HCT116 (cell line): ENCODE measurements around the gene PMM1. TPM values are rescaled to one million over a fixed set of nuclear protein-coding genes. Genes with fewer than 3 reads are reported as not detected.

Source experiments
- ATAC-seq: fragments of 200-7000 bp; cut with Tn5 transposase; 2 replicates; pipeline ENCODE4 v1.9.1; 2020; ENCODE audit warnings: mild to moderate bottlenecking, moderate library complexity
- BruUV-seq: library from RNA; stranded (reverse); fragments of 400-500 nt; replicated peaks from 2 replicates; lab custom pipeline; 2021; lab: Mats Ljungman, UMichigan
- CTCF ChIA-PET: fragments of 300-600 bp; sonication (Branson Sonifier 250); formaldehyde crosslinking; loops from one replicate; lab custom pipeline; 2021; ENCODE audit warnings: antibody characterized with exemption; lab: Charles Lee
- POLR2A ChIA-PET: fragments of 300-600, 350-600 bp; sonication (Branson Sonifier 250); formaldehyde crosslinking; loops from one replicate; lab custom pipeline; 2021; ENCODE audit warnings: antibody characterized with exemption; lab: Charles Lee
- RAD21 ChIA-PET, 2 experiments: fragments of 300-600 bp; sonication (Branson Sonifier 250); formaldehyde crosslinking; loops; one replicate each; lab custom pipeline; 2023; ENCODE audit warnings: low total read pairs in 2 of 2; ENCODE audit not compliant: uncharacterized antibody in 2 of 2, unreplicated experiment in 2 of 2, low non-redundant PET in 1 of 2; lab: Charles Lee
- DNase-seq: peaks from one replicate; pipeline ENCODE4 v3.0.0-alpha.2; 2010; ENCODE audit warnings: low read depth, low spot score
- H2AFZ ChIP-seq: fragments of 200-600 bp; shearing (Covaris generic), sonication (generic); 2 replicates; pipeline ENCODE4 v1.6.1; 2017; ENCODE audit warnings: low read depth, mixed run types, mixed read lengths, antibody characterized with exemption, low read length; ENCODE audit not compliant: poor library complexity, severe bottlenecking
- H3K27ac ChIP-seq: 2 replicates; pipeline ENCODE4 v1.5.1; 2012; ENCODE audit warnings: low read depth, low read length
- H3K27me3 ChIP-seq: fragments of 200-600 bp; sonication (generic); 2 replicates; pipeline ENCODE4 v1.6.1; 2016; ENCODE audit warnings: mixed run types, low read length, mixed read lengths; ENCODE audit not compliant: insufficient read depth
- H3K36me3 ChIP-seq, 2 experiments: fragments of 200-500 bp in 1 of 2; fragments of 200-600 bp in 1 of 2; sonication (Bioruptor generic) in 1 of 2; sonication (generic) in 1 of 2; 2 replicates each; pipeline versions ENCODE4 v1.5.1 to v1.6.1; 2014 to 2016; ENCODE audit warnings: low read length in 2 of 2, inconsistent platforms in 1 of 2, mixed read lengths in 1 of 2, mixed run types in 1 of 2; ENCODE audit not compliant: insufficient read depth in 2 of 2, control insufficient read depth in 1 of 2
- H3K4me1 ChIP-seq, 2 experiments: fragments of 200-600 bp in 1 of 2; sonication (generic) in 1 of 2; 2 replicates each; pipeline versions ENCODE4 v1.5.1 to v1.6.1; 2012 to 2017; ENCODE audit warnings: low read length in 2 of 2, inconsistent platforms in 1 of 2, mild to moderate bottlenecking in 1 of 2, mixed read lengths in 1 of 2, mixed run types in 1 of 2, moderate library complexity in 1 of 2; ENCODE audit not compliant: insufficient read depth in 2 of 2, control insufficient read depth in 1 of 2
- H3K4me2 ChIP-seq: fragments of 200-600 bp; sonication (generic); 2 replicates; pipeline ENCODE4 v1.6.1; 2017; ENCODE audit warnings: mixed run types, low read length, mixed read lengths
- H3K4me3 ChIP-seq, 2 experiments: fragments of 200-600 bp in 1 of 2; sonication (generic) in 1 of 2; replicated peaks in 1 of 2; 2 replicates each; pipeline ENCODE4 v1.5.1; 2011 to 2016; ENCODE audit warnings: low read length in 2 of 2, control low read depth in 1 of 2, low read depth in 1 of 2, mild to moderate bottlenecking in 1 of 2, mixed read lengths in 1 of 2, mixed run types in 1 of 2
- H3K79me2 ChIP-seq: fragments of 200-600 bp; sonication (generic); 2 replicates; pipeline ENCODE4 v1.6.1; 2017; ENCODE audit warnings: mild to moderate bottlenecking, mixed run types, low read length, moderate library complexity, mixed read lengths; ENCODE audit not compliant: insufficient read depth
- H3K9ac ChIP-seq: fragments of 200-600 bp; sonication (generic); 2 replicates; pipeline ENCODE4 v1.6.1; 2016; ENCODE audit warnings: low read length, mixed read lengths
- H3K9me2 ChIP-seq: fragments of 200-600 bp; sonication (generic), shearing (Covaris generic); 2 replicates; pipeline ENCODE4 v1.6.1; 2017; ENCODE audit warnings: mixed run types, mild to moderate bottlenecking, moderate library complexity; ENCODE audit not compliant: insufficient read depth
- H3K9me3 ChIP-seq, 2 experiments: fragments of 200-500 bp in 1 of 2; fragments of 200-600 bp in 1 of 2; sonication (Bioruptor generic) in 1 of 2; sonication (generic) in 1 of 2; 2 replicates each; pipeline ENCODE4 v1.6.1; 2014 to 2017; ENCODE audit warnings: low read length in 2 of 2, mixed read lengths in 2 of 2, inconsistent platforms in 1 of 2, low read depth in 1 of 2, mild to moderate bottlenecking in 1 of 2, mixed run types in 1 of 2, moderate library complexity in 1 of 2; ENCODE audit not compliant: control insufficient read depth in 1 of 2, insufficient read depth in 1 of 2
- H4K20me1 ChIP-seq: fragments of 200-600 bp; sonication (generic), shearing (Covaris generic); 2 replicates; pipeline ENCODE4 v1.6.1; 2017; ENCODE audit warnings: mixed run types, mild to moderate bottlenecking, moderate library complexity; ENCODE audit not compliant: insufficient read depth
- ATF3 ChIP-seq: IDR thresholded peaks from 2 replicates; pipeline ENCODE4 v1.6.1; 2012
- CBX3 ChIP-seq: IDR thresholded peaks from 2 replicates; pipeline ENCODE4 v1.6.1; 2012; ENCODE audit warnings: low read depth
- CTCF ChIP-seq, 3 experiments: fragments of 200-600 bp in 1 of 3; sonication (generic) in 1 of 3; IDR thresholded peaks in 2 of 3; conservative IDR thresholded peaks in 1 of 3; 2 replicates each; pipeline ENCODE4 v1.5.1; 2012 to 2017; ENCODE audit warnings: low read depth in 2 of 3, low read length in 2 of 3, antibody characterized with exemption in 1 of 3, borderline replicate concordance in 1 of 3, control low read depth in 1 of 3, mild to moderate bottlenecking in 1 of 3, mixed read lengths in 1 of 3, mixed run types in 1 of 3, moderate library complexity in 1 of 3; ENCODE audit not compliant: insufficient read depth in 1 of 3
- EZH2 ChIP-seq: fragments of 200-600 bp; sonication (generic); IDR thresholded peaks from 2 replicates; pipeline ENCODE4 v1.6.1; 2017; ENCODE audit warnings: antibody characterized with exemption, mixed run types
- POLR2A ChIP-seq: IDR thresholded peaks from 2 replicates; pipeline ENCODE4 v1.7.0; 2011; ENCODE audit warnings: borderline replicate concordance; ENCODE audit not compliant: insufficient read depth, insufficient read length; ENCODE audit errors: extremely low read depth
- RAD21 ChIP-seq: IDR thresholded peaks from 2 replicates; pipeline ENCODE4 v1.6.1; 2012; ENCODE audit warnings: low read depth, mild to moderate bottlenecking
- SIN3A ChIP-seq: IDR thresholded peaks from 2 replicates; pipeline ENCODE4 v1.6.1; 2012; ENCODE audit warnings: low read depth
- SP1 ChIP-seq: IDR thresholded peaks from 2 replicates; pipeline ENCODE4 v1.6.1; 2012; ENCODE audit warnings: low read depth
- ZNF274 ChIP-seq: fragments of 200-500 bp; sonication (Bioruptor generic); IDR thresholded peaks from 2 replicates; pipeline ENCODE4 v1.6.1; 2014; ENCODE audit warnings: mild to moderate bottlenecking, low read depth, low read length, inconsistent platforms
- intact Hi-C: fragments of 100-400 bp; cut with micrococcal nuclease; formaldehyde crosslinking; loops from 2 replicates; pipeline ENCODE4 v1.10.0; 2022
- total RNA-seq: library from RNA; stranded (reverse); gene quantifications from one replicate; pipeline ENCODE4 v1.2.1, GENCODE V29; 2021; ENCODE audit not compliant: unreplicated experiment

Gene PMM1
- total RNA-seq, 1 experiment from 2014 or later, result 31.7 TPM

GRCh38 chr22:41584881-41585280 is 4.8 kb downstream of the PMM1 start:
- no peak for ATAC-seq
- no peak overlapping the region for H3K9ac ChIP-seq

More at GRCh38 chr22:41584881-41585280, 4.8 kb downstream of the PMM1 start:
- no peaks in the 10 kb centered on the region for H3K9me2 ChIP-seq
- H3K79me2 ChIP-seq, result peaks cover 11% of the 10 kb centered on the region; the same call in 1 of the 2 replicates
- H3K27ac ChIP-seq, result no peak overlapping the region
- BruUV-seq, result no TSS peak
- DNase-seq, result no peak
- TF ChIP-seq SP1 (no peak), EZH2 (no peak), RAD21 (no peak), ATF3 (no peak), CTCF (IDR thresholded peaks at IDR 0.05 in 2 of 3, conservative IDR thresholded peaks at IDR 0.05 in 1 of 3; ENCODE audit: borderline replicate concordance in 1 of 3, insufficient read depth in 1 of 3, low read depth in 2 of 3, low read length in 2 of 3) (no peak), ZNF274 (no peak), POLR2A (no peak), SIN3A (no peak), CBX3 (no peak)
- TF ChIP-seq, all 23 proteins: peak for 0
- Histone ChIP-seq H3K4me2 (no peak overlapping the region), H2AFZ (no peak overlapping the region), H4K20me1 (no peaks in the 10 kb centered on the region), H3K4me3 (no peak overlapping the region), H3K27me3 (no peaks in the 10 kb centered on the region), H3K9me3 (no peaks in the 10 kb centered on the region), H3K36me3 (no peaks in the 10 kb centered on the region), H3K4me1 (peaks cover 13 to 18% of the 10 kb centered on the region in 2 experiments; a peak in 3 of 4 replicates)
- RAD21 ChIA-PET, result no interaction called here
- POLR2A ChIA-PET, result no interaction called here
- intact Hi-C loops, result no loop called here
- CTCF ChIA-PET, result no interaction called here
